Endodermal cell (in vitro differentiated cells): ENCODE measurements around the gene RUNX1. TPM values are rescaled to one million over a fixed set of nuclear protein-coding genes. Genes with fewer than 3 reads are reported as not detected.

ENCODE experiments used
- DNase-seq: peaks from one replicate; pipeline ENCODE4 v3.0.0-alpha.2; 2017
- H3K27ac ChIP-seq: 2 replicates; pipeline ENCODE4 v1.5.1; 2013; ENCODE audit warnings: mild to moderate bottlenecking, low read depth, low read length, moderate library complexity
- H3K27me3 ChIP-seq: 2 replicates; pipeline ENCODE4 v1.6.1; 2013; ENCODE audit warnings: mild to moderate bottlenecking, low read length, moderate library complexity; ENCODE audit not compliant: insufficient read depth, control insufficient read depth, poor library complexity, severe bottlenecking
- H3K36me3 ChIP-seq: 2 replicates; pipeline ENCODE4 v1.7.0; 2013; ENCODE audit warnings: mild to moderate bottlenecking, low read length, moderate library complexity; ENCODE audit not compliant: control insufficient read depth, insufficient read depth
- H3K4me1 ChIP-seq: one replicate; pipeline ENCODE4 v1.7.0; 2013; ENCODE audit warnings: low read length; ENCODE audit not compliant: control insufficient read depth, insufficient read depth
- H3K4me3 ChIP-seq: 2 replicates; pipeline ENCODE4 v1.5.1; 2013; ENCODE audit warnings: mild to moderate bottlenecking, low read length, moderate library complexity
- H3K9ac ChIP-seq: 2 replicates; pipeline ENCODE4 v1.6.1; 2013; ENCODE audit warnings: mild to moderate bottlenecking, low read length, moderate library complexity; ENCODE audit not compliant: poor library complexity, severe bottlenecking; ENCODE audit errors: extremely low read depth
- H3K9me3 ChIP-seq: 2 replicates; pipeline ENCODE4 v1.6.1; 2013; ENCODE audit warnings: mild to moderate bottlenecking, low read length, moderate library complexity; ENCODE audit not compliant: control insufficient read depth
- H3K27ac Mint-ChIP-seq: 2 replicates; pipeline ENCODE4 v1.8.0; 2020; ENCODE audit warnings: mixed read lengths
- H3K27me3 Mint-ChIP-seq: 2 replicates; pipeline ENCODE4 v1.8.0; 2021; ENCODE audit warnings: mild to moderate bottlenecking, mixed read lengths; ENCODE audit not compliant: insufficient read depth
- H3K36me3 Mint-ChIP-seq: 2 replicates; pipeline ENCODE4 v1.8.0; 2020; ENCODE audit warnings: low read depth, mixed read lengths
- H3K4me1 Mint-ChIP-seq: 2 replicates; pipeline ENCODE4 v1.8.0; 2020; ENCODE audit warnings: mixed read lengths
- H3K4me3 Mint-ChIP-seq: 2 replicates; pipeline ENCODE4 v1.8.0; 2020; ENCODE audit warnings: mild to moderate bottlenecking, moderate library complexity, mixed read lengths
- H3K9me3 Mint-ChIP-seq: 2 replicates; pipeline ENCODE4 v1.8.0; 2020; ENCODE audit warnings: mild to moderate bottlenecking, mixed read lengths
- CTCF ChIP-seq: fragments of 200-600 bp; sonication (generic); conservative IDR thresholded peaks from 2 replicates; pipeline ENCODE4 v1.5.0; 2021; ENCODE audit warnings: antibody characterized with exemption, mild to moderate bottlenecking
- WGBS, 2 experiments: methylation state at CpG; one replicate each; pipeline versions ENCODE4 v1.1.5 to v1.1.7; 2013; ENCODE audit warnings: missing lambda C conversion rate in 2 of 2, mixed read lengths in 1 of 2; ENCODE audit not compliant: insufficient coverage in 1 of 2, insufficient read length in 1 of 2; 5-methylcytosine and 5-hydroxymethylcytosine counted together
- total RNA-seq, 2 donors: library from RNA; stranded (reverse); fragmentation: NEBNext Ultra II Directional in 1 of 2; extraction: Animal tissue kit (Norgen Biotek cat#: 25700) in 1 of 2; gene quantifications; 2 replicates in 1 of 2; 3 replicates in 1 of 2; pipeline ENCODE4 v1.2.1, GENCODE V29; 2021

RUNX1 gene
- total RNA-seq, 2 donors from 2014 or later, result 0.31 to 2.8 TPM

GRCh38 chr21:34988139-34988538, 61.0 kb downstream of the RUNX1 start:
- no peak overlapping the region for H3K27ac Mint-ChIP-seq
- Histone ChIP-seq H3K9ac (no peak overlapping the region), H3K4me3 (no peak overlapping the region), H3K36me3 (no peaks in the 10 kb centered on the region), H3K27me3 (peaks cover 4% of the 10 kb centered on the region), H3K9me3 (no peaks in the 10 kb centered on the region), H3K4me1 (peaks cover 9% of the 10 kb centered on the region), H3K27ac (no peak overlapping the region)
- H3K27me3 Mint-ChIP-seq, result peaks cover 13% of the 10 kb centered on the region
- no peak for DNase-seq
- no peaks in the 10 kb centered on the region for H3K9me3 Mint-ChIP-seq
- no peak overlapping the region for H3K4me3 Mint-ChIP-seq
- H3K4me1 Mint-ChIP-seq, result peaks cover 15% of the 10 kb centered on the region
- TF ChIP-seq CTCF, result no peak
- WGBS, 2 experiments, result 77 to 90% methylated on average over 5 to 8 of the region's 8 CpGs
- no peaks in the 10 kb centered on the region for H3K36me3 Mint-ChIP-seq

- H3K27ac Mint-ChIP-seq, result peak overlapping the region; percentile 46
- peak overlapping the region; percentile 47 for H3K27ac ChIP-seq
- H3K9me3 ChIP-seq, result no peaks in the 10 kb centered on the region
- H3K36me3 Mint-ChIP-seq, result no peaks in the 10 kb centered on the region
- peaks cover 12% of the 10 kb centered on the region for H3K4me1 ChIP-seq
- DNase-seq, result no peak
- peaks cover 13% of the 10 kb centered on the region for H3K27me3 Mint-ChIP-seq
- H3K4me3 Mint-ChIP-seq, result no peak overlapping the region
- no peaks in the 10 kb centered on the region for H3K36me3 ChIP-seq
- WGBS, 2 experiments, result 72 to 76% methylated on average over 4 to 5 of the region's 5 CpGs
- H3K27me3 ChIP-seq, result peaks cover 4% of the 10 kb centered on the region
- no peak for TF ChIP-seq CTCF
- H3K4me3 ChIP-seq, result no peak overlapping the region
- H3K9ac ChIP-seq, result no peak overlapping the region
- no peaks in the 10 kb centered on the region for H3K9me3 Mint-ChIP-seq
- peaks cover 19% of the 10 kb centered on the region for H3K4me1 Mint-ChIP-seq
Observed at GRCh38 chr21:34987501-34988072, 61.5 kb downstream of the RUNX1 start.

- H3K36me3 Mint-ChIP-seq, result no peaks in the 10 kb centered on the region
- no peaks in the 10 kb centered on the region for H3K9me3 Mint-ChIP-seq
- H3K4me3 ChIP-seq, result no peak overlapping the region
- peaks cover 12% of the 10 kb centered on the region for H3K4me1 ChIP-seq
- H3K27ac Mint-ChIP-seq, result peak overlapping the region; percentile 46
- H3K4me3 Mint-ChIP-seq, result no peak overlapping the region
- H3K27me3 Mint-ChIP-seq, result peaks cover 13% of the 10 kb centered on the region
- peaks cover 19% of the 10 kb centered on the region for H3K4me1 Mint-ChIP-seq
- H3K27me3 ChIP-seq, result peaks cover 4% of the 10 kb centered on the region
- peak overlapping the region; percentile 47 for H3K27ac ChIP-seq
- peak; percentile 10 for TF ChIP-seq CTCF
- 64 to 76% methylated on average over 10 to 16 of the region's 16 CpGs for WGBS, 2 experiments
- no peaks in the 10 kb centered on the region for H3K36me3 ChIP-seq
- no peak overlapping the region for H3K9ac ChIP-seq
- no peaks in the 10 kb centered on the region for H3K9me3 ChIP-seq
- DNase-seq, result peak; percentile 64
Observed at GRCh38 chr21:34986561-34987500, 62.3 kb downstream of the RUNX1 start.
